ENCODE results near the gene ZNF577.

GRCh38 chr19:51926426-51926783, 38.7 kb upstream of the ZNF577 start:
- TF ChIP-seq, protein P1, sequence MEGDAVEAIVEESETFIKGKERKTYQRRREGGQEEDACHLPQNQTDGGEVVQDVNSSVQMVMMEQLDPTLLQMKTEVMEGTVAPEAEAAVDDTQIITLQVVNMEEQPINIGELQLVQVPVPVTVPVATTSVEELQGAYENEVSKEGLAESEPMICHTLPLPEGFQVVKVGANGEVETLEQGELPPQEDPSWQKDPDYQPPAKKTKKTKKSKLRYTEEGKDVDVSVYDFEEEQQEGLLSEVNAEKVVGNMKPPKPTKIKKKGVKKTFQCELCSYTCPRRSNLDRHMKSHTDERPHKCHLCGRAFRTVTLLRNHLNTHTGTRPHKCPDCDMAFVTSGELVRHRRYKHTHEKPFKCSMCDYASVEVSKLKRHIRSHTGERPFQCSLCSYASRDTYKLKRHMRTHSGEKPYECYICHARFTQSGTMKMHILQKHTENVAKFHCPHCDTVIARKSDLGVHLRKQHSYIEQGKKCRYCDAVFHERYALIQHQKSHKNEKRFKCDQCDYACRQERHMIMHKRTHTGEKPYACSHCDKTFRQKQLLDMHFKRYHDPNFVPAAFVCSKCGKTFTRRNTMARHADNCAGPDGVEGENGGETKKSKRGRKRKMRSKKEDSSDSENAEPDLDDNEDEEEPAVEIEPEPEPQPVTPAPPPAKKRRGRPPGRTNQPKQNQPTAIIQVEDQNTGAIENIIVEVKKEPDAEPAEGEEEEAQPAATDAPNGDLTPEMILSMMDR (conservative IDR thresholded peaks at IDR 0.05; ENCODE audit: low read length): no peak
- TF ChIP-seq EZH2phosphoT487 (IDR thresholded peaks at IDR 0.05; ENCODE audit: borderline replicate concordance): no peak
